IMR-90 (cell line): ENCODE results near the gene S100Z. TPM values are rescaled to one million over a fixed set of nuclear protein-coding genes. Genes with fewer than 3 reads are reported as not detected.

Experiments used
- ATAC-seq: fragments of 200-7000 bp; cut with Tn5 transposase; 2 replicates; pipeline ENCODE4 v1.9.1; 2020; ENCODE audit warnings: low read depth, mild to moderate bottlenecking, moderate library complexity
- BruUV-seq: library from RNA; stranded (reverse); fragments of 400-500 nt; replicated peaks from 2 replicates; lab custom pipeline; 2021; lab: Mats Ljungman, UMichigan
- CTCF ChIA-PET: fragments of 300-600 bp; formaldehyde crosslinking; extraction: SDS; loops from one replicate; lab custom pipeline; 2021; ENCODE audit warnings: antibody characterized with exemption; lab: Yijun Ruan, JAX
- POLR2A ChIA-PET: fragments of 300-600 bp; sonication (Branson Sonifier 250); formaldehyde crosslinking; loops from one replicate; lab custom pipeline; 2022; ENCODE audit warnings: antibody characterized with exemption; ENCODE audit not compliant: unreplicated experiment; lab: Charles Lee
- DNase-seq: peaks from one replicate; pipeline ENCODE4 v3.0.0; 2013
- H2AFZ ChIP-seq: replicated peaks from 2 replicates; pipeline ENCODE3; 2013; ENCODE audit warnings: low read length, mild to moderate bottlenecking; ENCODE audit not compliant: poor library complexity
- H2AK5ac ChIP-seq: 2 replicates; pipeline ENCODE4 v1.6.1; 2013; ENCODE audit warnings: low read depth, low read length, inconsistent platforms
- H2AK9ac ChIP-seq: replicated peaks from 2 replicates; pipeline ENCODE3; 2013; ENCODE audit warnings: mild to moderate bottlenecking, low read depth, low read length, moderate library complexity; ENCODE audit not compliant: poor library complexity
- H2BK120ac ChIP-seq: 2 replicates; pipeline ENCODE4 v1.6.1; 2013; ENCODE audit warnings: low read depth, low read length, inconsistent platforms
- H2BK15ac ChIP-seq: 3 replicates; pipeline ENCODE4 v1.6.1; 2013; ENCODE audit warnings: low read depth, low read length, inconsistent platforms
- H2BK20ac ChIP-seq: 2 replicates; pipeline ENCODE4 v1.6.1; 2013; ENCODE audit warnings: low read depth, mild to moderate bottlenecking, inconsistent platforms, low read length, moderate library complexity
- H2BK5ac ChIP-seq: 2 replicates; pipeline ENCODE4 v1.6.1; 2013; ENCODE audit warnings: mild to moderate bottlenecking, low read depth, low read length, inconsistent platforms; ENCODE audit not compliant: poor library complexity, severe bottlenecking
- H3K14ac ChIP-seq: replicated peaks from 2 replicates; pipeline ENCODE4 v1.6.1; 2013; ENCODE audit warnings: low read depth, low read length, inconsistent platforms
- H3K18ac ChIP-seq: 2 replicates; pipeline ENCODE4 v1.6.1; 2013; ENCODE audit warnings: low read depth, low read length, control low read depth
- H3K23ac ChIP-seq: 2 replicates; pipeline ENCODE4 v1.6.1; 2013; ENCODE audit warnings: low read depth, low read length, inconsistent platforms
- H3K27ac ChIP-seq: 2 replicates; pipeline ENCODE4 v1.5.1; 2013; ENCODE audit warnings: mild to moderate bottlenecking, control low read depth, low read length; ENCODE audit not compliant: insufficient read depth
- H3K27me3 ChIP-seq: 2 replicates; pipeline ENCODE4 v1.6.1; 2013; ENCODE audit warnings: low read length; ENCODE audit not compliant: control insufficient read depth, insufficient read depth
- H3K36me3 ChIP-seq: 2 replicates; pipeline ENCODE4 v1.6.1; 2013; ENCODE audit warnings: low read length, mixed read lengths; ENCODE audit not compliant: control insufficient read depth, insufficient read depth
- H3K4ac ChIP-seq: 2 replicates; pipeline ENCODE4 v1.6.1; 2013; ENCODE audit warnings: low read depth, low read length, inconsistent platforms
- H3K4me1 ChIP-seq: 2 replicates; pipeline ENCODE4 v1.6.1; 2013; ENCODE audit warnings: low read length, mixed read lengths; ENCODE audit not compliant: control insufficient read depth, insufficient read depth
- H3K4me2 ChIP-seq: 2 replicates; pipeline ENCODE4 v1.6.1; 2013; ENCODE audit warnings: low read depth, mild to moderate bottlenecking, control low read depth, low read length, moderate library complexity
- H3K4me3 ChIP-seq: 2 replicates; pipeline ENCODE4 v1.5.1; 2013; ENCODE audit warnings: low read depth, mild to moderate bottlenecking, control low read depth, low read length, moderate library complexity; ENCODE audit not compliant: insufficient read depth
- H3K56ac ChIP-seq: 2 replicates; pipeline ENCODE4 v1.6.1; 2013; ENCODE audit warnings: low read length, inconsistent platforms; ENCODE audit not compliant: insufficient read depth; ENCODE audit errors: extremely low read depth
- H3K79me1 ChIP-seq, 2 experiments: 2 replicates each; pipeline ENCODE4 v1.6.1; 2013; ENCODE audit warnings: low read length in 2 of 2, inconsistent platforms in 1 of 2, low read depth in 1 of 2
- H3K9ac ChIP-seq: 2 replicates; pipeline ENCODE4 v1.6.1; 2013; ENCODE audit warnings: low read depth, low read length, control low read depth
- H3K9me1 ChIP-seq: 2 replicates; pipeline ENCODE4 v1.6.1; 2013; ENCODE audit warnings: low read length, inconsistent platforms; ENCODE audit not compliant: insufficient read depth
- H3K9me3 ChIP-seq: 2 replicates; pipeline ENCODE4 v1.6.1; 2013; ENCODE audit warnings: low read length; ENCODE audit not compliant: control insufficient read depth, insufficient read depth
- H4K20me1 ChIP-seq: 2 replicates; pipeline ENCODE4 v1.6.1; 2013; ENCODE audit warnings: low read length, inconsistent platforms; ENCODE audit not compliant: insufficient read depth
- H4K5ac ChIP-seq: 2 replicates; pipeline ENCODE4 v1.6.1; 2013; ENCODE audit warnings: mild to moderate bottlenecking, low read depth, low read length, control low read depth
- H4K8ac ChIP-seq, 2 experiments: 2 replicates each; pipeline ENCODE4 v1.6.1; 2013; ENCODE audit warnings: low read depth in 2 of 2, low read length in 2 of 2, control low read depth in 1 of 2, inconsistent platforms in 1 of 2
- H4K91ac ChIP-seq: 2 replicates; pipeline ENCODE4 v1.6.1; 2013; ENCODE audit warnings: low read depth, low read length, inconsistent platforms; ENCODE audit not compliant: insufficient read depth
- BHLHE40 ChIP-seq: fragments of 150-350 bp; IDR thresholded peaks from 2 replicates; pipeline ENCODE4 v1.6.1; 2016; ENCODE audit warnings: mild to moderate bottlenecking, low read depth, low read length
- CEBPB ChIP-seq: IDR thresholded peaks from 2 replicates; pipeline ENCODE4 v1.6.1; 2012; ENCODE audit warnings: low read depth, low read length, improper control_type of control experiment
- CHD1 ChIP-seq: IDR thresholded peaks from 2 replicates; pipeline ENCODE4 v1.6.1; 2012; ENCODE audit warnings: low read depth, low read length, improper control_type of control experiment
- CTCF ChIP-seq: conservative IDR thresholded peaks from 2 replicates; pipeline ENCODE4 v1.5.1; 2012; ENCODE audit warnings: mild to moderate bottlenecking, low read depth, low read length, improper control_type of control experiment
- ELK1 ChIP-seq: fragments of 150-350 bp; IDR thresholded peaks from 2 replicates; pipeline ENCODE4 v1.6.1; 2016; ENCODE audit warnings: low read depth, mild to moderate bottlenecking, low read length, moderate library complexity, borderline replicate concordance
- FOS ChIP-seq: fragments of 150-350 bp; IDR thresholded peaks from 2 replicates; pipeline ENCODE4 v1.6.1; 2016; ENCODE audit warnings: low read depth, low read length
- MAFK ChIP-seq: IDR thresholded peaks from 2 replicates; pipeline ENCODE4 v1.6.1; 2012; ENCODE audit warnings: low read depth, low read length, improper control_type of control experiment
- MAZ ChIP-seq: IDR thresholded peaks from 2 replicates; pipeline ENCODE4 v1.6.1; 2012; ENCODE audit warnings: low read depth, mild to moderate bottlenecking, low read length, improper control_type of control experiment, moderate library complexity, borderline replicate concordance
- MXI1 ChIP-seq: IDR thresholded peaks from 2 replicates; pipeline ENCODE4 v1.6.1; 2012; ENCODE audit warnings: low read depth, mild to moderate bottlenecking, low read length, moderate library complexity, borderline replicate concordance
- NFE2L2 ChIP-seq: fragments of 150-350 bp; IDR thresholded peaks from 2 replicates; pipeline ENCODE4 v1.6.1; 2016; ENCODE audit warnings: low read depth, mild to moderate bottlenecking, low read length
- POLR2A ChIP-seq: IDR thresholded peaks from 2 replicates; pipeline ENCODE4 v1.6.1; 2012; ENCODE audit warnings: mild to moderate bottlenecking, low read depth, low read length
- RAD21 ChIP-seq: IDR thresholded peaks from 2 replicates; pipeline ENCODE4 v1.6.1; 2012; ENCODE audit warnings: low read length, improper control_type of control experiment
- RCOR1 ChIP-seq: IDR thresholded peaks from 2 replicates; pipeline ENCODE4 v1.6.1; 2012; ENCODE audit warnings: mild to moderate bottlenecking, low read length, improper control_type of control experiment; ENCODE audit not compliant: insufficient replicate concordance
- RFX5 ChIP-seq: IDR thresholded peaks from 2 replicates; pipeline ENCODE4 v1.8.0; 2012; ENCODE audit warnings: low read depth, mild to moderate bottlenecking, low read length, moderate library complexity
- SMC3 ChIP-seq: fragments of 150-350 bp; IDR thresholded peaks from 2 replicates; pipeline ENCODE4 v1.6.1; 2016; ENCODE audit warnings: low read depth, mild to moderate bottlenecking, antibody characterized with exemption, low read length, moderate library complexity
- USF2 ChIP-seq: fragments of 150-350 bp; IDR thresholded peaks from 2 replicates; pipeline ENCODE4 v1.6.1; 2017; ENCODE audit warnings: mild to moderate bottlenecking, antibody characterized with exemption, low read length, low read depth
- dilution Hi-C: fragments of 300-500 bp; cut with HindIII; formaldehyde crosslinking; loops from one replicate; pipeline ENCODE4 v1.14.3; 2018; ENCODE audit warnings: low sequenced_read_pairs; ENCODE audit not compliant: unreplicated experiment
- in situ Hi-C: fragments of 300-500 bp; cut with MboI; formaldehyde crosslinking; loops from 3 replicates; pipeline ENCODE4 v1.14.3; 2019; ENCODE audit warnings: low sequenced_read_pairs, inconsistent platforms, mixed read lengths
- intact Hi-C: fragments of 100-400 bp; cut with micrococcal nuclease; formaldehyde crosslinking; loops from 2 replicates; pipeline ENCODE4 v1.10.0; 2022
- polyA plus RNA-seq, 3 experiments: library from polyadenylated mRNA; depleted of rRNA; stranded (reverse); fragments of >200 nt; gene quantifications; 2 replicates each; pipeline ENCODE4 v1.2.3, GENCODE V29; 2012; ENCODE audit warnings: low replicate concordance in 1 of 3
- total RNA-seq: library from RNA; depleted of rRNA; stranded (reverse); fragments of >200 nt; gene quantifications from 2 replicates; pipeline ENCODE4 v1.2.3, GENCODE V29; 2012

S100Z gene
- total and polyA plus RNA-seq, 2 of the 4 experiments (the other 2 are of a cell fraction), result not detected

- no TSS peak for BruUV-seq
Observed at GRCh38 chr5:76938177-76938576, 88.4 kb downstream of the S100Z start.

More at GRCh38 chr5:76938177-76938576, 88.4 kb downstream of the S100Z start:
- intact Hi-C loops, result no loop called here
- DNase-seq, result no peak
- no peak overlapping the region for H3K9ac ChIP-seq
- H2BK20ac ChIP-seq, result no peak overlapping the region
- no peak overlapping the region for H3K14ac ChIP-seq
- H2BK120ac ChIP-seq, result no peak overlapping the region
- CTCF ChIA-PET, result no interaction called here
- H3K4me2 ChIP-seq, result no peak overlapping the region
- H3K4me3 ChIP-seq, result no peak overlapping the region
- H3K27ac ChIP-seq, result no peak overlapping the region
- no peaks in the 10 kb centered on the region for H3K79me1 ChIP-seq
- dilution Hi-C loops, result no loop called here
- no peak overlapping the region for H2BK5ac ChIP-seq
- in situ Hi-C loops, result no loop called here
- no peak overlapping the region for H2AK9ac ChIP-seq
- no peaks in the 10 kb centered on the region for H3K9me1 ChIP-seq
- H3K9me3 ChIP-seq, result no peaks in the 10 kb centered on the region
- POLR2A ChIA-PET, result no interaction called here
- ATAC-seq, result no peak
- H3K27me3 ChIP-seq, result peaks cover 2% of the 10 kb centered on the region
- H3K4ac ChIP-seq, result no peak overlapping the region
- H2AFZ ChIP-seq, result no peak overlapping the region
- no peaks in the 10 kb centered on the region for H3K36me3 ChIP-seq
- H3K18ac ChIP-seq, result no peak overlapping the region
- no peak overlapping the region for H3K56ac ChIP-seq
- no peaks in the 10 kb centered on the region for H4K20me1 ChIP-seq
- H3K23ac ChIP-seq, result no peak overlapping the region
- 0 out of 2 replicates have a peak, but pooled peaks cover 1% of the 10 kb centered on the region for H3K4me1 ChIP-seq
- no peak overlapping the region for H2BK15ac ChIP-seq
- no peak overlapping the region for H4K91ac ChIP-seq
- no peak overlapping the region for H4K5ac ChIP-seq
- no peak for TF ChIP-seq NFE2L2
- no peak for TF ChIP-seq CHD1
- TF ChIP-seq POLR2A, result no peak
- TF ChIP-seq MAFK, result no peak
- no peak for TF ChIP-seq RCOR1
- TF ChIP-seq MAZ, result no peak
- TF ChIP-seq CTCF, result no peak
- TF ChIP-seq BHLHE40, result no peak
- TF ChIP-seq RFX5, result no peak
- TF ChIP-seq RAD21, result no peak
- no peak for TF ChIP-seq FOS
- TF ChIP-seq ELK1, result no peak
- no peak for TF ChIP-seq USF2
- TF ChIP-seq SMC3, result no peak
- TF ChIP-seq MXI1, result no peak
- TF ChIP-seq CEBPB, result no peak
- H4K8ac ChIP-seq, result no peak overlapping the region
- no peak overlapping the region for H2AK5ac ChIP-seq
